ENCODE results near the gene EPHA6.

EPHA6 gene

GRCh38 chr3:97161169-97161568 lies 346.8 kb downstream of the EPHA6 start:
- TF ChIP-seq CTCF (IDR thresholded peaks at IDR 0.05; ENCODE audit: low read depth, low read length) = no peak
- no peak for DNase-seq (ENCODE audit: extremely low read depth, low read depth)

GRCh38 chr3:97177242-97177641 lies 362.8 kb downstream of the EPHA6 start:
- TF ChIP-seq CTCF (IDR thresholded peaks at IDR 0.05; ENCODE audit: low read depth, low read length) = no peak
- DNase-seq (ENCODE audit: extremely low read depth, low read depth) = no peak

GRCh38 chr3:97181704-97182103 lies 367.3 kb downstream of the EPHA6 start:
- TF ChIP-seq CTCF (IDR thresholded peaks at IDR 0.05; ENCODE audit: low read depth, low read length) = no peak
- DNase-seq (ENCODE audit: extremely low read depth, low read depth) = no peak

GRCh38 chr3:97187771-97188170 lies 373.4 kb downstream of the EPHA6 start:
- no peak for DNase-seq (ENCODE audit: extremely low read depth, low read depth)
- TF ChIP-seq CTCF (IDR thresholded peaks at IDR 0.05; ENCODE audit: low read depth, low read length) = no peak

- no peak for DNase-seq (ENCODE audit: extremely low read depth, low read depth)
- TF ChIP-seq CTCF (IDR thresholded peaks at IDR 0.05; ENCODE audit: low read depth, low read length) = no peak
Observed at GRCh38 chr3:97189835-97190234, 375.4 kb downstream of the EPHA6 start.

GRCh38 chr3:97197083-97197482 lies 382.7 kb downstream of the EPHA6 start:
- DNase-seq (ENCODE audit: extremely low read depth, low read depth) = no peak
- TF ChIP-seq CTCF (IDR thresholded peaks at IDR 0.05; ENCODE audit: low read depth, low read length) = no peak

GRCh38 chr3:97197830-97198229 lies 383.4 kb downstream of the EPHA6 start:
- DNase-seq (ENCODE audit: extremely low read depth, low read depth) = no peak
- no peak for TF ChIP-seq CTCF (IDR thresholded peaks at IDR 0.05; ENCODE audit: low read depth, low read length)
